Mononuclear cell (primary cell): ENCODE results near the gene FBXO24. TPM values are rescaled to one million over a fixed set of nuclear protein-coding genes. Genes with fewer than 3 reads are reported as not detected.
A peak's percentile ranks its signal among the peaks of the same experiment; 100 is the strongest.
"Not testable (repeated sequence)": the region's sequence is repeated elsewhere in the genome, so short reads cannot be mapped to it uniquely, and the experiment has no call there.

Source experiments
- H3K27me3 ChIP-seq: 2 replicates; pipeline ENCODE4 v1.6.0; 2011; ENCODE audit warnings: low read length, control low read depth; ENCODE audit not compliant: insufficient read depth
- H3K4me1 ChIP-seq: 2 replicates; pipeline ENCODE4 v1.5.1; 2011; ENCODE audit warnings: mild to moderate bottlenecking, low read length, control low read depth; ENCODE audit not compliant: insufficient read depth
- H3K4me3 ChIP-seq: 2 replicates; pipeline ENCODE4 v1.5.1; 2011; ENCODE audit warnings: mild to moderate bottlenecking, low read length, moderate library complexity
- H3K9me3 ChIP-seq: 2 replicates; pipeline ENCODE4 v1.5.1; 2011; ENCODE audit warnings: low read depth, mild to moderate bottlenecking, control low read depth, low read length
- total RNA-seq: library from RNA; depleted of rRNA; stranded (reverse); fragments of >200 nt; gene quantifications from one replicate; pipeline ENCODE4 v1.2.3, GENCODE V29; 2012

The FBXO24 gene
- total RNA-seq, result 0.21 TPM

- no peaks in the 10 kb centered on the region for H3K9me3 ChIP-seq
- no peaks in the 10 kb centered on the region for H3K27me3 ChIP-seq
- peaks cover 45% of the 10 kb centered on the region for H3K4me1 ChIP-seq
- peak within 1 kb of the TSS; percentile 98 for H3K4me3 ChIP-seq
These were observed at the start of gene FBXO24 for GRCh38 chr7:100586266-100587025. Gene FBXO24, plus strand, starts transcription at chr7:100586328. Its CDS starts 298 bp downstream, at chr7:100586626.

GRCh38 chr7:100536695-100537094 lies 49.4 kb upstream of the FBXO24 start:
- not testable (repeated sequence) for H3K27me3 ChIP-seq, H3K9me3 ChIP-seq, H3K4me3 ChIP-seq
- peaks cover 17% of the 10 kb centered on the region for H3K4me1 ChIP-seq

- H3K4me3 ChIP-seq, result peak overlapping the region; percentile 5
- no peaks in the 10 kb centered on the region for H3K27me3 ChIP-seq
- H3K4me1 ChIP-seq, result peaks cover 23% of the 10 kb centered on the region
- H3K9me3 ChIP-seq, result no peaks in the 10 kb centered on the region
These were observed 47.8 kb upstream of the FBXO24 start for GRCh38 chr7:100538348-100538653.

- no peaks in the 10 kb centered on the region for H3K27me3 ChIP-seq
- peaks cover 27% of the 10 kb centered on the region for H3K4me1 ChIP-seq
- H3K9me3 ChIP-seq, result no peaks in the 10 kb centered on the region
- H3K4me3 ChIP-seq, result peak within 1 kb of the TSS; percentile 57
These were observed 47.3 kb upstream of the FBXO24 start, which contains the start of gene AGFG2 for GRCh38 chr7:100538654-100539435. Gene AGFG2, plus strand, starts transcription at chr7:100539203. Its CDS starts 144 bp downstream, at chr7:100539347.

GRCh38 chr7:100539436-100540006 lies 46.6 kb upstream of the FBXO24 start:
- Histone ChIP-seq H3K4me3 (peak overlapping the region; percentile 57), H3K4me1 (peaks cover 33% of the 10 kb centered on the region)

GRCh38 chr7:100540073-100540723 lies 45.9 kb upstream of the FBXO24 start:
- peaks cover 39% of the 10 kb centered on the region for H3K4me1 ChIP-seq
- H3K27me3 ChIP-seq, result no peaks in the 10 kb centered on the region
- H3K4me3 ChIP-seq, result peak overlapping the region; percentile 57
- H3K9me3 ChIP-seq, result no peaks in the 10 kb centered on the region

More at GRCh38 chr7:100539436-100540006, 46.6 kb upstream of the FBXO24 start:
- no peaks in the 10 kb centered on the region for H3K27me3 ChIP-seq
- H3K9me3 ChIP-seq, result no peaks in the 10 kb centered on the region

- not testable (repeated sequence) for H3K9me3 ChIP-seq, H3K4me3 ChIP-seq, H3K27me3 ChIP-seq
- peaks cover 50% of the 10 kb centered on the region for H3K4me1 ChIP-seq
These were observed 44.8 kb upstream of the FBXO24 start for GRCh38 chr7:100541309-100541708.

- H3K9me3 ChIP-seq, result no peaks in the 10 kb centered on the region
- H3K4me3 ChIP-seq, result no peak overlapping the region
- no peaks in the 10 kb centered on the region for H3K27me3 ChIP-seq
- peaks cover 68% of the 10 kb centered on the region for H3K4me1 ChIP-seq
These were observed 42.5 kb upstream of the FBXO24 start for GRCh38 chr7:100543586-100543985.

GRCh38 chr7:100544386-100544785 lies 41.7 kb upstream of the FBXO24 start:
- no peak overlapping the region for H3K4me3 ChIP-seq
- no peaks in the 10 kb centered on the region for H3K27me3 ChIP-seq
- H3K4me1 ChIP-seq, result peaks cover 72% of the 10 kb centered on the region
- no peaks in the 10 kb centered on the region for H3K9me3 ChIP-seq

- H3K4me3 ChIP-seq, result no peak overlapping the region
- no peaks in the 10 kb centered on the region for H3K27me3 ChIP-seq
- peaks cover 73% of the 10 kb centered on the region for H3K4me1 ChIP-seq
- H3K9me3 ChIP-seq, result no peaks in the 10 kb centered on the region
These were observed 41.2 kb upstream of the FBXO24 start for GRCh38 chr7:100544967-100545359.

- Histone ChIP-seq H3K9me3 (no peaks in the 10 kb centered on the region), H3K27me3 (no peaks in the 10 kb centered on the region), H3K4me1 (peaks cover 73% of the 10 kb centered on the region), H3K4me3 (no peak overlapping the region)
These were observed 40.6 kb upstream of the FBXO24 start for GRCh38 chr7:100545360-100546128.

- no peaks in the 10 kb centered on the region for H3K9me3 ChIP-seq
- H3K4me1 ChIP-seq, result peaks cover 75% of the 10 kb centered on the region
- no peaks in the 10 kb centered on the region for H3K27me3 ChIP-seq
- H3K4me3 ChIP-seq, result no peak overlapping the region
These were observed 39.8 kb upstream of the FBXO24 start for GRCh38 chr7:100546129-100546925.

GRCh38 chr7:100546926-100547800 lies 39.0 kb upstream of the FBXO24 start:
- no peaks in the 10 kb centered on the region for H3K27me3 ChIP-seq
- H3K9me3 ChIP-seq, result no peaks in the 10 kb centered on the region
- peaks cover 75% of the 10 kb centered on the region for H3K4me1 ChIP-seq
- no peak overlapping the region for H3K4me3 ChIP-seq
